Liver (tissue), 9 donors: ENCODE data around the gene CLEC4G. TPM values are rescaled to one million over a fixed set of nuclear protein-coding genes. Genes with fewer than 3 reads are reported as not detected.

Source experiments
- DNase-seq: peaks from one replicate; pipeline ENCODE4 v3.0.0-alpha.2; 2017; ENCODE audit warnings: low spot score
- H3K27ac ChIP-seq, 2 donors: one replicate each; pipeline ENCODE4 v1.7.0; 2013; ENCODE audit warnings: inconsistent platforms in 2 of 2, low read length in 2 of 2, control low read depth in 1 of 2, low read depth in 1 of 2, mild to moderate bottlenecking in 1 of 2
- H3K27me3 ChIP-seq, 4 donors: one replicate each; pipeline versions ENCODE4 v1.6.1 to v1.7.0; 2013; ENCODE audit warnings: low read length in 3 of 4, inconsistent platforms in 1 of 4, mild to moderate bottlenecking in 1 of 4, moderate library complexity in 1 of 4; ENCODE audit not compliant: control insufficient read depth in 4 of 4, insufficient read depth in 4 of 4
- H3K36me3 ChIP-seq, 4 donors: one replicate each; pipeline versions ENCODE4 v1.6.1 to v1.7.0; 2013; ENCODE audit warnings: low read length in 3 of 4, mild to moderate bottlenecking in 3 of 4, low read depth in 1 of 4, moderate library complexity in 1 of 4; ENCODE audit not compliant: control insufficient read depth in 4 of 4, insufficient read depth in 3 of 4
- H3K4me1 ChIP-seq, 4 donors: one replicate each; pipeline versions ENCODE4 v1.6.1 to v1.7.0; 2013; ENCODE audit warnings: low read length in 3 of 4, mild to moderate bottlenecking in 3 of 4, moderate library complexity in 1 of 4; ENCODE audit not compliant: control insufficient read depth in 4 of 4, insufficient read depth in 4 of 4
- H3K4me3 ChIP-seq, 3 donors: one replicate each; pipeline versions ENCODE4 v1.6.1 to v1.7.0; 2013; ENCODE audit warnings: low read length in 3 of 3, control low read depth in 1 of 3, low read depth in 1 of 3, mild to moderate bottlenecking in 1 of 3
- H3K9ac ChIP-seq, 2 donors: one replicate each; pipeline ENCODE4 v1.7.0; 2013; ENCODE audit warnings: low read length in 2 of 2, mild to moderate bottlenecking in 2 of 2, moderate library complexity in 2 of 2, control low read depth in 1 of 2, low read depth in 1 of 2
- H3K9me3 ChIP-seq, 4 donors: one replicate each; pipeline versions ENCODE4 v1.6.1 to v1.7.0; 2013; ENCODE audit warnings: low read length in 3 of 4; ENCODE audit not compliant: control insufficient read depth in 4 of 4
- ATF3 ChIP-seq: IDR thresholded peaks from 2 replicates; pipeline ENCODE4 v1.6.1; 2016; ENCODE audit warnings: antibody characterized with exemption
- CTCF ChIP-seq: fragments of 150-350 bp; IDR thresholded peaks from 2 replicates; pipeline ENCODE4 v1.5.1; 2017; ENCODE audit warnings: improper control_type of control experiment, low read depth, low read length; ENCODE audit not compliant: missing input control
- EGR1 ChIP-seq, 2 donors: IDR thresholded peaks; 2 replicates each; pipeline ENCODE4 v1.6.1; 2016 to 2018; ENCODE audit warnings: antibody characterized with exemption in 2 of 2, low read depth in 2 of 2
- FOXA1 ChIP-seq: IDR thresholded peaks from 2 replicates; pipeline ENCODE4 v1.6.1; 2016; ENCODE audit warnings: antibody characterized with exemption
- FOXA2 ChIP-seq: IDR thresholded peaks from 2 replicates; pipeline ENCODE4 v1.6.1; 2016; ENCODE audit warnings: antibody characterized with exemption
- GABPA ChIP-seq, 2 donors: IDR thresholded peaks in 1 of 2; conservative IDR thresholded peaks in 1 of 2; 2 replicates each; pipeline ENCODE4 v1.6.1; 2016; ENCODE audit warnings: antibody characterized with exemption in 2 of 2, mild to moderate bottlenecking in 1 of 2, moderate library complexity in 1 of 2
- HNF4A ChIP-seq, 2 donors: conservative IDR thresholded peaks; 2 replicates each; pipeline ENCODE4 v1.6.1; 2016; ENCODE audit warnings: antibody characterized with exemption in 2 of 2, mild to moderate bottlenecking in 2 of 2
- HNF4G ChIP-seq: IDR thresholded peaks from 2 replicates; pipeline ENCODE4 v1.6.1; 2016; ENCODE audit warnings: antibody characterized with exemption
- JUND ChIP-seq, 2 donors: IDR thresholded peaks; 2 replicates each; pipeline ENCODE4 v1.6.1; 2016; ENCODE audit warnings: antibody characterized with exemption in 2 of 2
- MAX ChIP-seq: IDR thresholded peaks from 2 replicates; pipeline ENCODE4 v1.6.1; 2016; ENCODE audit warnings: antibody characterized with exemption
- NR2F2 ChIP-seq: IDR thresholded peaks from 2 replicates; pipeline ENCODE4 v1.6.1; 2016; ENCODE audit warnings: antibody characterized with exemption
- RAD21 ChIP-seq, 2 donors: IDR thresholded peaks; 2 replicates each; pipeline ENCODE4 v1.6.1; 2016; ENCODE audit warnings: antibody characterized with exemption in 2 of 2, mild to moderate bottlenecking in 2 of 2
- REST ChIP-seq: IDR thresholded peaks from 2 replicates; pipeline ENCODE4 v1.6.1; 2016; ENCODE audit warnings: antibody characterized with exemption, mild to moderate bottlenecking
- RXRA ChIP-seq, 2 donors: IDR thresholded peaks; 2 replicates each; pipeline ENCODE4 v1.6.1; 2017 to 2018; ENCODE audit warnings: antibody characterized with exemption in 2 of 2, mild to moderate bottlenecking in 1 of 2
- SP1 ChIP-seq: IDR thresholded peaks from 2 replicates; pipeline ENCODE4 v1.6.1; 2018; ENCODE audit warnings: antibody characterized with exemption, mild to moderate bottlenecking
- TAF1 ChIP-seq: conservative IDR thresholded peaks from 2 replicates; pipeline ENCODE4 v1.6.1; 2016; ENCODE audit warnings: antibody characterized with exemption, mild to moderate bottlenecking
- YY1 ChIP-seq: IDR thresholded peaks from 2 replicates; pipeline ENCODE4 v1.6.1; 2016; ENCODE audit warnings: antibody characterized with exemption, mild to moderate bottlenecking
- ZBTB33 ChIP-seq: IDR thresholded peaks from 2 replicates; pipeline ENCODE4 v1.6.1; 2016; ENCODE audit warnings: antibody characterized with exemption
- WGBS: extraction: QIAGEN DNeasy Blood & Tissue Kit; methylation state at CpG from one replicate; pipeline ENCODE4 v1.1.7; 2013; 5-methylcytosine and 5-hydroxymethylcytosine counted together
- polyA plus RNA-seq, 2 donors: library from polyadenylated mRNA; stranded (reverse) in 1 of 2; unstranded in 1 of 2; fragments of 200-250 nt in 1 of 2; fragments of >200 nt in 1 of 2; fragmentation: Nextera tagmentation in 1 of 2; extraction: Ambion mirVana in 1 of 2; gene quantifications; one replicate each; pipeline versions ENCODE4 v1.2.1 to v1.2.3, GENCODE V29; 2013 to 2015
- total RNA-seq, 2 donors: library from RNA; depleted of rRNA; stranded (reverse); fragments of >200 nt; gene quantifications; one replicate each; pipeline ENCODE4 v1.2.3, GENCODE V29; 2014
- donor health status: healthy.
- donor health status: healthy.
- donor health status: healthy.
- donor health status: healthy.
- donor health status: healthy.

CLEC4G gene
- total and polyA plus RNA-seq, 4 donors: 7.7 to 69.0 (median 45.6) TPM

GRCh38 chr19:7690779-7691258 is 41.1 kb downstream of the CLEC4G start (continued):
- TF ChIP-seq MAX: no peak
- no peak for TF ChIP-seq RXRA (IDR thresholded peaks at IDR 0.05)
- no peak for TF ChIP-seq RAD21 (IDR thresholded peaks at IDR 0.05)

- WGBS: 34% methylated on average over 23 of the region's 23 CpGs
- Histone ChIP-seq H3K27me3 (no peaks in the 10 kb centered on the region), H3K9me3 (no peaks in the 10 kb centered on the region), H3K4me1 (no peaks in the 10 kb centered on the region), H3K27ac (no peak overlapping the region), H3K9ac (no peak overlapping the region), H3K36me3 (no peaks in the 10 kb centered on the region), H3K4me3 (no peak overlapping the region)
- no peak for TF ChIP-seq ATF3
- no peak for TF ChIP-seq GABPA (IDR thresholded peaks at IDR 0.05 in 1 of 2, conservative IDR thresholded peaks at IDR 0.05 in 1 of 2)
- no peak for TF ChIP-seq YY1
- TF ChIP-seq RAD21 (IDR thresholded peaks at IDR 0.05): no peak
- no peak for TF ChIP-seq JUND (IDR thresholded peaks at IDR 0.05)
- TF ChIP-seq REST: no peak
- TF ChIP-seq HNF4A (conservative IDR thresholded peaks at IDR 0.05): no peak
- no peak for TF ChIP-seq NR2F2
- no peak for DNase-seq
Observed at GRCh38 chr19:7689165-7689564, 42.7 kb downstream of the CLEC4G start.

- Histone ChIP-seq H3K9ac (no peak overlapping the region), H3K4me1 (peaks cover 0 to under 1% (median 0%) of the 10 kb centered on the region in 4 donors), H3K27me3 (no peaks in the 10 kb centered on the region), H3K36me3 (peaks cover 0 to 6% (median 0%) of the 10 kb centered on the region in 4 donors), H3K9me3 (no peaks in the 10 kb centered on the region), H3K27ac (no peak overlapping the region), H3K4me3 (no peak overlapping the region)
- DNase-seq: no peak
- 87% methylated on average over 12 of the region's 12 CpGs for WGBS
- no peak for TF ChIP-seq HNF4A (conservative IDR thresholded peaks at IDR 0.05)
- TF ChIP-seq FOXA1: no peak
- TF ChIP-seq CTCF: no peak
- no peak for TF ChIP-seq YY1
- no peak for TF ChIP-seq RXRA (IDR thresholded peaks at IDR 0.05)
- TF ChIP-seq SP1: no peak
- no peak for TF ChIP-seq RAD21 (IDR thresholded peaks at IDR 0.05)
- TF ChIP-seq TAF1: no peak
- TF ChIP-seq NR2F2: no peak
- no peak for TF ChIP-seq JUND (IDR thresholded peaks at IDR 0.05)
- no peak for TF ChIP-seq MAX
- no peak for TF ChIP-seq GABPA (IDR thresholded peaks at IDR 0.05 in 1 of 2, conservative IDR thresholded peaks at IDR 0.05 in 1 of 2)
- no peak for TF ChIP-seq FOXA2
- no peak for TF ChIP-seq EGR1 (IDR thresholded peaks at IDR 0.05; ENCODE audit: low read depth in 2 of 2)
- TF ChIP-seq ZBTB33: no peak
- TF ChIP-seq ATF3: no peak
- no peak for TF ChIP-seq HNF4G
- TF ChIP-seq REST: no peak
Observed at GRCh38 chr19:7687177-7687576, 44.7 kb downstream of the CLEC4G start.
